T-helper 2 cell treated with Interferon-gamma antibody and Interleukin-4, amounts not matched to agents 100 ng/mL and 5 ng/mL, for 36 hours (primary cell): Measurements from ENCODE around the gene NEDD9. TPM values are rescaled to one million over a fixed set of nuclear protein-coding genes. Genes with fewer than 3 reads are reported as not detected.

ENCODE experiments used
- intact Hi-C: fragments of 100-400 bp; cut with micrococcal nuclease; formaldehyde crosslinking; loops from one replicate; pipeline ENCODE4 v1.15.1; 2023
- total RNA-seq: library from RNA; stranded (reverse); gene quantifications from 2 replicates; pipeline ENCODE4 v1.2.3, GENCODE V29; 2022

The NEDD9 gene, protein sequence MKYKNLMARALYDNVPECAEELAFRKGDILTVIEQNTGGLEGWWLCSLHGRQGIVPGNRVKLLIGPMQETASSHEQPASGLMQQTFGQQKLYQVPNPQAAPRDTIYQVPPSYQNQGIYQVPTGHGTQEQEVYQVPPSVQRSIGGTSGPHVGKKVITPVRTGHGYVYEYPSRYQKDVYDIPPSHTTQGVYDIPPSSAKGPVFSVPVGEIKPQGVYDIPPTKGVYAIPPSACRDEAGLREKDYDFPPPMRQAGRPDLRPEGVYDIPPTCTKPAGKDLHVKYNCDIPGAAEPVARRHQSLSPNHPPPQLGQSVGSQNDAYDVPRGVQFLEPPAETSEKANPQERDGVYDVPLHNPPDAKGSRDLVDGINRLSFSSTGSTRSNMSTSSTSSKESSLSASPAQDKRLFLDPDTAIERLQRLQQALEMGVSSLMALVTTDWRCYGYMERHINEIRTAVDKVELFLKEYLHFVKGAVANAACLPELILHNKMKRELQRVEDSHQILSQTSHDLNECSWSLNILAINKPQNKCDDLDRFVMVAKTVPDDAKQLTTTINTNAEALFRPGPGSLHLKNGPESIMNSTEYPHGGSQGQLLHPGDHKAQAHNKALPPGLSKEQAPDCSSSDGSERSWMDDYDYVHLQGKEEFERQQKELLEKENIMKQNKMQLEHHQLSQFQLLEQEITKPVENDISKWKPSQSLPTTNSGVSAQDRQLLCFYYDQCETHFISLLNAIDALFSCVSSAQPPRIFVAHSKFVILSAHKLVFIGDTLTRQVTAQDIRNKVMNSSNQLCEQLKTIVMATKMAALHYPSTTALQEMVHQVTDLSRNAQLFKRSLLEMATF
- total RNA-seq = 45.9 and 46.5 TPM in 2 replicates

DNA sequence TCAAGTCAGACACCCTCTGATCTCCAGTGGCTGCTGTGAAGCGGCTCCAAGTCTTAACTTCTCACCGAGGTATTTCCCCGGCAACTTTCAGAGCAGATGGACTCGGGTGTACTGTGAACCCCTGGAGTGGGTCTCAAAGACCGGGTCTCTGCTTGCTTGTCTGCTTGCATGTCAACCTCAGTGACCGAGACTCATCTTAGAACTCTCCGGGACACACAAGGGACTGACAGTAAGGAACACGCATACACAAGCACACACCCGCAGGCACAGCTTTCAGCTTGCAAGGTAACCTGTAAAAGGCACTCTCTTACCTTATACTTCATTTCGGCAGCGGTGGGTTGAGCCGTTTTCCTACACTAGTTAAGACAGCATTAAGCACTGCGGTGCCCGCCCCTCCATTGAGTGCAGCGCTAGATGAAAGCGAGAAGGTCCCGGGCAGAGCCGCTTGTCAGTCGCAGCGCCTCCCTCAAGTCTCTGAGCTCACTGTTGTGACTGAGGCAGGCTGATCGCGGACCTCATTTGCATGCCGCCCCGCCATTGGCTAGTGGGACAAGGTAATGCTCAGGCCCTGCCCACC lies at the start of gene NEDD9:
TSS of gene NEDD9 (minus strand) at position 476 of the 577 bp plus-strand sequence. CDS start at position 323, 153 bp downstream.
- intact Hi-C loops = loop anchor here (1.0 to 10.0 kb wide), 15 partner anchors 8 to 779 kb away; partner anchors contain the start of genes C6orf52, MAK, PAK1IP1 and TMEM170B

- intact Hi-C loops = no loop called here
Measured at GRCh38 chr6:11282245-11282644, 49.8 kb upstream of the NEDD9 start.

DNA sequence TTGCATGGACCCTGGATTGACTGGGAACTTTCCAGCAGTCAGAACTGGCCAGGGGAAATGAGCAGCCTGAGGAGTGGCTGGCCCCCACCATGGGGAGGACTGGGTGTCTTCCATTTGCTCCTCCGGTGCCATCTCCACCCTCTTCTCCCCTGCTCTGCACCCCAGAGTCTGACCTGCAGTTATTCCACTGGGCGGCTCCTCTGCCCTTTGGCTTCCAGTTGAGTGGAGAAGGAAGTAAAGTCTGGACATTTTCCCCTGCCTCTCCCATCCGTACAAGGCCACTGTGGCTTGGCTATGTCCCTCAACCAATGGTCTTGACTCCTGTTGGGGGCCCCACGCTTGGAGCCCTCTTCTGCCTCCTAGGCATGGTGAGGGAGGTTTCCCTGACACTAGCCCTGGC lies 47.9 kb upstream of the NEDD9 start:
- intact Hi-C loops = no loop called here

DNA sequence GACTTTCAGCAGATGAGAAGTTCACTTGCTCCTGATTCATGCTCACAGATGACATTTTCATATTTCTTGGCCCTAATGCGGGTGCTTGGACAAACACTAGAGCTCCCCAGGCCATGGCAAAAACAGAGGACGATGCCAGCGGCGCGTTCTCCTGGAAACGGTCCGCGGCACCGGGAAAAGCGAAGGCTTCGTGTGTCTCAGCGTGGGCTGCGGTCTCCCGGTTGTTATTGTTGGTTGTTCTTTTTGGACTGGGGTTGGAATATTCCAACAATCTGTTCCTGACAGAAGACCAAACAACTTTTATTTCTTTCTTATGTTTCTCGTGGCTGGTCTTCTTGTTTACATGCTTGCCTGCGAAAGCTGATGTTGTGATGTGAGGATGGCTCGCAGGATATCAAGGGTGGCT lies 46.8 kb upstream of the NEDD9 start:
- intact Hi-C loops = loop anchor here (5.0 kb wide), 2 partner anchors 43 to 47 kb away; partner anchors contain the start of gene NEDD9

GRCh38 chr6:11278207-11278559 lies 45.7 kb upstream of the NEDD9 start:
- intact Hi-C loops = loop anchor here (5.0 kb wide), 2 partner anchors 44 to 46 kb away; partner anchors contain the start of gene NEDD9

DNA sequence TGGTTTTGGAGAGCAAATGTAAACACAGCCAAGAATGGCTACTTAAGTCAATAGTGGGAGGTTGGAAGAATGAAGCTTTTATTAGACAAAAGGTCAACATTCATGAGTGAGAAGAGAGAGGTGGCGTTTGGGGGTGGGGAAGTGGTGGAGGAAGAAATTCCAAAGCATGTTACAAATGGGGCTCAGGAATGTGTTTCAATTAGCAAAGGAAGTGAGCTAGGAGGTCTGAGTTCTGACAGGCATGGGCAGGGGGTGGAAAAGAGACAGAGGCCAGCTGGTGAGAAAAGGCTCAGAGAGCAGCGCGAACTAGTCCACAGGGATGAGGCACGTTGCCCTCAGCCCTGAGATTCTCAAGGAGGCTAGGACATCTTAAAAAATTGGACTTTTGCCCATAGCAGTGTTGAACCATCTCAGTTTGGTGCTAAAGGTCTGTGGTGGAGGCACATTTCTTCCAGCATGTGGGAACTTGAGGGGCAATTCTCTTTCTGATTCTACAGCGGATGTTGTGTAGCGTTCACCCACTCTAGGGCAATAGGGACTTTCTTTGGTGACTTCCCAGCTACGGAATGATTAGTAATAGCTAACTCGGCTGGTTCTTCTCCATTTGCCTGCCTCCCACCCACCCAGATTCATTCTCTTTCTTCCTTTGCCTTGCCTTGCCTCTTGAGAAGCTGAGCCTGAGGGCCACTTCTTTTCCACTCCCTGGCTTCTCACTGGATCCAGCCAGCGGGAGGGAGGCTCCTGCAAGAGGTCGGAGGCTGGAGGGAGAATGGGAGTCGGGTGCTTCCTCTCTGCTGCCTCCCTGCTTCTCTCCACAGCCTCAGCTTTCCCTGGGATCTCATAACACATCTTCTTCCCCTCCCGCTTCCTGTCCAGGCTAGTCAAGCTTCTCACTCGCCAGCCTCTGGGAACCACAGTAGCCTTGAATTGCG lies 45.1 kb upstream of the NEDD9 start:
- intact Hi-C loops = loop anchor here (5.0 kb wide), 2 partner anchors 45 kb away; partner anchors contain the start of gene NEDD9

DNA sequence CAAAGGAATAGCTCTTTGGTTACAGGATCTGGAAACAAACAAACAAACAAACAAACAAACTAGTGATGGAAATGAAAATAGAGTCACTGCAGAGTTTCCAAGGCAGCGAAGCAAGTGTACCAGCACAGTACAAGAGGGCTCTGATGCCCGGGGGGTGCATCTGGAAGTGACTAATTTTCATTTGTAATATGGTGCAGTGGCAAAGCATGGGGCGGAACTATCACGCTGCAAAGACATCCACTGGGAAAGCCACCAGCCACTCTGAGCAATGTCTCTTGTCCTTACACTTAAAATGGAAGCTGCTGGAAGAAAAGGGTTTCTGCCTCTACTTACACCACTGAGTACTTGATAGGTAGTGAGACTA lies 44.4 kb upstream of the NEDD9 start:
- intact Hi-C loops = loop anchor here (5.0 kb wide), 2 partner anchors 45 kb away; partner anchors contain the start of gene NEDD9

GRCh38 chr6:11276228-11276627 lies 43.8 kb upstream of the NEDD9 start:
- intact Hi-C loops = loop anchor here (5.0 kb wide), 2 partner anchors 44 to 46 kb away; partner anchors contain the start of gene NEDD9

GRCh38 chr6:11275598-11275997 lies 43.1 kb upstream of the NEDD9 start:
- intact Hi-C loops = loop anchor here (5.0 kb wide), 2 partner anchors 43 to 47 kb away; partner anchors contain the start of gene NEDD9

DNA sequence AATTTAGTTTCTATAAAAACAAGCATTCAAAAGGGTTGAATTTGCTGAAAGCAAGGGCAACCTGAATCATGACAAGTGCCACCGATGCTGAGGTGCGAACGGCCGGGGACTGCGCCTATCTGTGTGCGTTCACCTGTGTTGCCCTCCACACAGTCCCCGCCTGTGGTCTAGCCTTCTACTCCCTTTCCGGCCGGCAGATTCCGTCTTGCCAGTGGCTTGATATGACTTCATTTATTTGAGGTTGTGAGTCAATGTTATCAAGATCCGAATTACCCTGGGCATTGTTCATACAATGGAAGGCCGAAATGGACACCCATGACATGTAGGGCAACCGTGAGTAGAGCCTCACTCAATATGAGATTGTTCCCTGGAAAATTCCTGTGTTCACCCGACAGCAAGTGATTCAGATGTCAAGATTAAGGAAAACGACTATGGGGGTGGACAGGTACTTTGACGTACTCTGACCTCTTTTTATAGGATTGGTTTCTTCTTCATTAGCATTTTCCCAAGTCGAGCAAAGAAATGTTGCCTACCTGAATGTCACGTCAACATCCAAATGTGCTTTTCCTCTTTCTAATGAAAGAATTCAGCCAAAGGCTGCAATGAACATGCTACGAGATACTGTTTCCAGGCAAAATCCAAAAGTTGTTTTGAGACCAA lies 41.1 kb upstream of the NEDD9 start:
- intact Hi-C loops = no loop called here

DNA sequence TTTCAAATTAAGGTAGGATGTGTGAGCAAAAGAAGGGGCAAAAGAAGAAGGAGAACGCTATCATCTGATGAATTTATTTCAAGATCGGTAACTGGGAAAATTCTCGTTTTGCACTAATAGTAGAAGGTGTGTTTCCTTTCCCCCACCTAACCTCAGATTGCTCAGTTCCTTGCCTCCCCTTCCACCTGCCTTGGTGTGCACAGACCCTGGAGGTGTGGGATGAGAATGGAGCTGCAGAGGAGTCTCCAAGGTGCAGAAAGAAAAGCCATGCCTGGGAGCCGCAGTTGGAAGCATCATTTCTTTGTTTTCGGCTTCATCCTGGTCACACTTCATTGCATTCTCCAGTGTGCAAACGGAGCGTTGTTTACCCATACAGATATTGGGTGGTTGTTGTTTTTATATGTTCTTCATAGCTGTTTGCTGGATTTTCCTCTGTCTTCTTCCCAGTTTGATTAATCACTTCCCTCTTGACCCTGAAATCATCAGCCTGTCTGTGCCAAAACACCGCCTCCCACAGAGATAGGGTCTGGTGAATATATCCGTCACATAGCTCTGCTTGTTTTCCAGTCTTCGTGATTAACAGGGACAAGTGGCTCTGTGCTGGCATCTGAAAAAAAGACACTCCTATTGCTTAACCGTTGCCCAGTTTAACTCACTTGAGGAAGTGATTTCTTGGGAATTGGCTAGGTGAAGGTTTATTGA lies 40.2 kb upstream of the NEDD9 start:
- intact Hi-C loops = no loop called here

DNA sequence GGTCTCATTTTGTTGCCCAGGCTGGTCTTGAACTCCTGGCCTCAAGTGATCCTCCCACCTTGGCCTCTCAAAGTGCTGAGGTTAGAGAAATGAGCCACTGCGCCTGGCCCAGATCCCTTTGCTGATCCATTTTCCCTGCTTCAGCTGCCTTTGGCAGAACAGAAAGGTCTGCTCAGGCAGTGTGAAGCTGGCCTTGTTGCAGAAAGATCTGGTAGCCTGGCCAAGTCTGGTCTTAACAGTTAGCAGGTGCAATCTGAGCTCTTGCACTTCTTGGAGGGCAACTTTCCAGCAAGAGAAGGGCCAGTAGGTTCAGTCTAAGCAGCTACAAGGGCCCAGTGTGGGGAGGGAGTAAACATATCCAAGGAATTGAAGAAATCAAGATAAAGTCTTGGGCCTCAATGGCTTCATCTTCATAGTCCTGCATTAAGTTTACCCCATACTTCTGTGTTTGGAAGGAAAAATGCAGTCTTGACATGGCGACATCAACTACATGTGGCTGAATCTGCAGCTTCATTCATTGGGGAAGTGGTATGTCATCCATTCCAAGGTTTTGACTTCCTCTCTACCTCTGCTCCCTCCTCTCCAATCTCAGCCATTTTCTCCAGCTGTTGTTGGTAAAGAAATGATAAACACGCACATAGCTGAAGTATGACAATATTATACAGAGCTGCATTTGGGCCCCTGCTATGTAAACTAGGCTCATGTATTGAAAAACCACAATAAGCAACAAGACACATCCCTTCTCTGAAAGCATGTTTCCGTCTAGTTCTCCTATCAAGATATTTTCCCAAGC lies 39.0 kb upstream of the NEDD9 start:
- intact Hi-C loops = no loop called here

- intact Hi-C loops = no loop called here
Measured at GRCh38 chr6:11270030-11271027, 37.9 kb upstream of the NEDD9 start.

DNA sequence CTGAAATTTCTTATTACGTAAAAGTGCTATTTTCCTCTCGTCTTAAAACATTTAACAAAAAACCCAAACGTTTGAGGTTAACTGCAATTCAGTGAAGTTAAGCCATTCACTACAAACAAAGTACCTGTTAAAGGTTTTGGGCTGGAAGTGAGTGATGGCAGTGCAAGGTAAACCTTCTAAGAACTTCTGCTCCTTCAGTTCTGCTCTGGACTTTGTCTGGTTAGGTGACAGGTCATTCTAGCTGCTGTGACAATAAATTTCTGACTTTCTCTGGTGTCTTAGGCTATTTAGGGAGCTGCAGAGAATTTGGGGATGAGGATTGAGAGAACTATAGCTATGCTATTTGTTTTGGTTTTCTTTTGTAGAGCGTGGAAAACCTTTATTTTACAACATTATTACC lies 36.5 kb upstream of the NEDD9 start:
- intact Hi-C loops = no loop called here

GRCh38 chr6:11266926-11267325 lies 34.5 kb upstream of the NEDD9 start:
- intact Hi-C loops = no loop called here

DNA sequence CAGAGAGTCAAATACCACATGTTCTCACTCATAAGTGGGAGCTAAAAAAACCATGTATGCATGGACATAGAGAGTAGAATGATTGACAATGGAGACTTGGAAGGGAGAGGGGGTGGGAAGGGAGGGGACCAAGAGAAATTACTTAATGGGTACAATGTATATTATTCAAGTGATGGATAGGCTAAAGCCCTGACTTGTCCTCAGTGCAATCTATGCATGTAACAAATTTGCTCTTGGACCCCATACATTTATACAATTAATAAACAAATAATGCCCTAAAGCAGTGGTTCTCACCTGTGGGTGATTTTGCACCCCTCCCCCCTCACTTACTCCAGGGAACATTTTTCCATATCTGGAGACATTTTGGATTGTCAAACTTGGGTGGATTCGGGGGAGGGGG lies 33.5 kb upstream of the NEDD9 start:
- intact Hi-C loops = no loop called here

GRCh38 chr6:11264100-11264499 lies 31.6 kb upstream of the NEDD9 start:
- intact Hi-C loops = no loop called here
